RWPE2 (cell line): Measurements from ENCODE around the gene BICRAL.
"Not testable (repeated sequence)": the region's sequence is repeated elsewhere in the genome, so short reads cannot be mapped to it uniquely, and the experiment has no call there.

Experiments
- ATAC-seq: fragments of 200-7000 bp; cut with Tn5 transposase; 3 replicates; pipeline ENCODE4 v1.9.1; 2021; ENCODE audit warnings: low read depth
- DNase-seq: peaks from one replicate; pipeline ENCODE4 v3.0.0-alpha.2; 2020; ENCODE audit warnings: low spot score
- H3K27ac ChIP-seq: fragments of 450-650 bp; 2 replicates; pipeline ENCODE4 v1.5.1; 2017; ENCODE audit warnings: mild to moderate bottlenecking; ENCODE audit not compliant: poor library complexity, severe bottlenecking
- H3K27me3 ChIP-seq: fragments of 250-450 bp; sonication (Bioruptor Pico); 2 replicates; pipeline ENCODE4 v1.5.1; 2021; ENCODE audit warnings: mild to moderate bottlenecking, moderate library complexity; ENCODE audit not compliant: insufficient read depth, poor library complexity, severe bottlenecking
- H3K36me3 ChIP-seq: fragments of 250-450 bp; sonication (Bioruptor Pico); 2 replicates; pipeline ENCODE4 v1.5.1; 2020; ENCODE audit warnings: low read depth, mild to moderate bottlenecking, moderate library complexity
- H3K4me1 ChIP-seq: fragments of 250-450 bp; sonication (Bioruptor Pico); 2 replicates; pipeline ENCODE4 v1.5.1; 2021; ENCODE audit warnings: mild to moderate bottlenecking, moderate library complexity; ENCODE audit not compliant: insufficient read depth, poor library complexity, severe bottlenecking
- H3K4me3 ChIP-seq: fragments of 250-450 bp; sonication (Bioruptor Pico); 2 replicates; pipeline ENCODE4 v1.5.1; 2021; ENCODE audit warnings: mild to moderate bottlenecking, moderate library complexity; ENCODE audit not compliant: severe bottlenecking
- H3K9me3 ChIP-seq: fragments of 250-450 bp; sonication (Bioruptor Pico); 2 replicates; pipeline ENCODE4 v1.5.1; 2021; ENCODE audit warnings: mild to moderate bottlenecking, moderate library complexity; ENCODE audit not compliant: severe bottlenecking
- CTCF ChIP-seq: fragments of 450-650 bp; IDR thresholded peaks from one replicate; pipeline ENCODE4 v1.5.1; 2017; ENCODE audit warnings: mild to moderate bottlenecking, moderate library complexity; ENCODE audit not compliant: poor library complexity, severe bottlenecking

The BICRAL gene

GRCh38 chr6:42871711-42872110, 89.9 kb downstream of the BICRAL start:
- Histone ChIP-seq H3K4me1 (no peaks in the 10 kb centered on the region), H3K27me3 (no peaks in the 10 kb centered on the region), H3K9me3 (no peaks in the 10 kb centered on the region), H3K36me3 (no peaks in the 10 kb centered on the region), H3K4me3 (no peak overlapping the region), H3K27ac (no peak overlapping the region)
- no peak for TF ChIP-seq CTCF
- no peak for ATAC-seq
- no peak for DNase-seq

GRCh38 chr6:42873313-42873712, 91.5 kb downstream of the BICRAL start:
- H3K27me3 ChIP-seq = no peaks in the 10 kb centered on the region
- H3K27ac ChIP-seq = no peak overlapping the region
- no peak for TF ChIP-seq CTCF
- H3K4me1 ChIP-seq = no peaks in the 10 kb centered on the region
- H3K4me3 ChIP-seq = no peak overlapping the region
- ATAC-seq = no peak
- no peak for DNase-seq
- no peaks in the 10 kb centered on the region for H3K9me3 ChIP-seq
- H3K36me3 ChIP-seq = no peaks in the 10 kb centered on the region

GRCh38 chr6:42877695-42878094, 95.8 kb downstream of the BICRAL start:
- no peak for TF ChIP-seq CTCF
- H3K27me3 ChIP-seq = no peaks in the 10 kb centered on the region
- H3K4me1 ChIP-seq = peaks cover 6% of the 10 kb centered on the region
- peaks cover 24% of the 10 kb centered on the region for H3K36me3 ChIP-seq
- no peak overlapping the region for H3K27ac ChIP-seq
- DNase-seq (no peak), ATAC-seq (no peak)
- H3K9me3 ChIP-seq = no peaks in the 10 kb centered on the region
- no peak overlapping the region for H3K4me3 ChIP-seq

- ATAC-seq = peak; percentile 96
- peak within 1 kb of the TSS; percentile 76 for H3K27ac ChIP-seq
Measured at GRCh38 chr6:42879372-42880239, 97.8 kb downstream of the BICRAL start, which contains the start of gene RPL7L1. RPL7L1 (plus strand) TSS chr6:42879616; CDS start chr6:42879911, 295 bp downstream.

GRCh38 chr6:42880240-42880817, 98.5 kb downstream of the BICRAL start:
- H3K4me3 ChIP-seq = peak overlapping the region; percentile 68
- peaks cover 50% of the 10 kb centered on the region for H3K36me3 ChIP-seq
- not testable (repeated sequence) for ATAC-seq, H3K4me1 ChIP-seq, H3K9me3 ChIP-seq, DNase-seq, H3K27me3 ChIP-seq
- peak overlapping the region; percentile 76 for H3K27ac ChIP-seq

More at GRCh38 chr6:42879372-42880239, 97.8 kb downstream of the BICRAL start, which contains the start of gene RPL7L1:
- peaks cover 6% of the 10 kb centered on the region for H3K4me1 ChIP-seq
- H3K36me3 ChIP-seq = peaks cover 43% of the 10 kb centered on the region
- no peaks in the 10 kb centered on the region for H3K27me3 ChIP-seq
- no peak for TF ChIP-seq CTCF
- peak within 1 kb of the TSS; percentile 68 for H3K4me3 ChIP-seq
- DNase-seq = peak; percentile 80
- no peaks in the 10 kb centered on the region for H3K9me3 ChIP-seq

- not testable (repeated sequence) for DNase-seq, H3K27me3 ChIP-seq, H3K4me1 ChIP-seq, H3K9me3 ChIP-seq, ATAC-seq
- Histone ChIP-seq H3K36me3 (peaks cover 56% of the 10 kb centered on the region), H3K4me3 (peak overlapping the region; percentile 68), H3K27ac (peak overlapping the region; percentile 76)
Measured at GRCh38 chr6:42880871-42881270, 99.0 kb downstream of the BICRAL start.
